ENCODE measurements around the gene PRIMA1.

DNA sequence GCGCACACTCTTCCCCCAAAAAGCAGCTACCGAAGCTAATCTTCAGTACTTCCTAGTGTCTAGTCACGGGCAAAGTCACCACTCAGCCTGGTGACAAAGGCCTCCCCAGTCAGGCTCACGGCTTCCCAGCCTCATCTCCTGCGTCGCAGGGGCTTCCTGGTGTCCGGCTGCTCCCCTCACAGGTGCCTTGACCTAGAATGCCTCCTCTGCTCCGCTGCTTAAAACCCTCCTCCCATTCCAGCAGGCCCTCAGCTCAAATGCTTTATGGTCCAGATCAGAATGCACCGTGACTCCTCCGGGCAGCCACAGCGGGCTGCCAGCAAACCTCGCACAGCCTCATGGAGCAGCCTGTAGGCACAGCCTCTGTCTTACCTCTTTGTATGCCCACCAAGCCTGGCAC lies 53.1 kb downstream of the PRIMA1 start:
- TF ChIP-seq, protein P1, sequence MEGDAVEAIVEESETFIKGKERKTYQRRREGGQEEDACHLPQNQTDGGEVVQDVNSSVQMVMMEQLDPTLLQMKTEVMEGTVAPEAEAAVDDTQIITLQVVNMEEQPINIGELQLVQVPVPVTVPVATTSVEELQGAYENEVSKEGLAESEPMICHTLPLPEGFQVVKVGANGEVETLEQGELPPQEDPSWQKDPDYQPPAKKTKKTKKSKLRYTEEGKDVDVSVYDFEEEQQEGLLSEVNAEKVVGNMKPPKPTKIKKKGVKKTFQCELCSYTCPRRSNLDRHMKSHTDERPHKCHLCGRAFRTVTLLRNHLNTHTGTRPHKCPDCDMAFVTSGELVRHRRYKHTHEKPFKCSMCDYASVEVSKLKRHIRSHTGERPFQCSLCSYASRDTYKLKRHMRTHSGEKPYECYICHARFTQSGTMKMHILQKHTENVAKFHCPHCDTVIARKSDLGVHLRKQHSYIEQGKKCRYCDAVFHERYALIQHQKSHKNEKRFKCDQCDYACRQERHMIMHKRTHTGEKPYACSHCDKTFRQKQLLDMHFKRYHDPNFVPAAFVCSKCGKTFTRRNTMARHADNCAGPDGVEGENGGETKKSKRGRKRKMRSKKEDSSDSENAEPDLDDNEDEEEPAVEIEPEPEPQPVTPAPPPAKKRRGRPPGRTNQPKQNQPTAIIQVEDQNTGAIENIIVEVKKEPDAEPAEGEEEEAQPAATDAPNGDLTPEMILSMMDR (IDR thresholded peaks at IDR 0.05 in 2 of 3, conservative IDR thresholded peaks at IDR 0.05 in 1 of 3; ENCODE audit: control insufficient read depth in 2 of 3, extremely low read depth in 1 of 3, insufficient read depth in 1 of 3, low read depth in 3 of 3, low read length in 3 of 3): no peak
- TF ChIP-seq SP1 (IDR thresholded peaks at IDR 0.05; ENCODE audit: low read depth, low read length): no peak
- no peak for TF ChIP-seq NFYB (IDR thresholded peaks at IDR 0.05; ENCODE audit: insufficient read depth, low read depth, low read length)
- TF ChIP-seq, protein P2, sequence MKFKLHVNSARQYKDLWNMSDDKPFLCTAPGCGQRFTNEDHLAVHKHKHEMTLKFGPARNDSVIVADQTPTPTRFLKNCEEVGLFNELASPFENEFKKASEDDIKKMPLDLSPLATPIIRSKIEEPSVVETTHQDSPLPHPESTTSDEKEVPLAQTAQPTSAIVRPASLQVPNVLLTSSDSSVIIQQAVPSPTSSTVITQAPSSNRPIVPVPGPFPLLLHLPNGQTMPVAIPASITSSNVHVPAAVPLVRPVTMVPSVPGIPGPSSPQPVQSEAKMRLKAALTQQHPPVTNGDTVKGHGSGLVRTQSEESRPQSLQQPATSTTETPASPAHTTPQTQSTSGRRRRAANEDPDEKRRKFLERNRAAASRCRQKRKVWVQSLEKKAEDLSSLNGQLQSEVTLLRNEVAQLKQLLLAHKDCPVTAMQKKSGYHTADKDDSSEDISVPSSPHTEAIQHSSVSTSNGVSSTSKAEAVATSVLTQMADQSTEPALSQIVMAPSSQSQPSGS (IDR thresholded peaks at IDR 0.05; ENCODE audit: low read length): no peak
- TF ChIP-seq ZNF274 (IDR thresholded peaks at IDR 0.05; ENCODE audit: insufficient read depth, insufficient read length): no peak
- TF ChIP-seq POLR2AphosphoS5 (IDR thresholded peaks at IDR 0.05; ENCODE audit: low read length): no peak
- TF ChIP-seq JUNB (IDR thresholded peaks at IDR 0.05): no peak
- no peak for TF ChIP-seq ZBED1 (IDR thresholded peaks at IDR 0.05; ENCODE audit: borderline replicate concordance)
- TF ChIP-seq STAT3 (IDR thresholded peaks at IDR 0.05; ENCODE audit: low read depth, low read length): no peak
- no peak for TF ChIP-seq POLR2A (IDR thresholded peaks at IDR 0.05; ENCODE audit: low read depth, low read length)
- TF ChIP-seq FOS (IDR thresholded peaks at IDR 0.05; ENCODE audit: borderline replicate concordance, extremely low read depth, insufficient read length): no peak

All from GM12878 (cell line).